ENCODE results near the gene OR8G1.

DNA sequence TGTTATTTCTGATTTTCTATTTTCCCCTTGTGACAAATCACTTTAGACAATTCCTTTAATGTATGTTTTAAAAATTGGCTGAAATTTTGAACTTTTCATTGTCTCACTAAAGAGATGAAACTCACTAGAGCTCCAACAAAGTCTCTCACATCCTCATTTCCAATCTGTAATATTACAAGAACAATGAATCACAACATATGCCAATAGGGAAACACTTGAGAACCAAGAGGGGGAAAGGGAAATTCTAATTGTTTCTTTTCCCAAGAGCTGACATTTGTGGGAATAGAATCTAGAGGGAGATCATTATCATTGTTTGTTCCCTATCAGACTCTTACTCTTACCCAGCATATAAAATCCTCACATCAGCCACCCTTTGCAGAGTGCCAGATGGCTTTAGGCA is 29.6 kb upstream of the OR8G1 start:
- TF ChIP-seq, protein P1, sequence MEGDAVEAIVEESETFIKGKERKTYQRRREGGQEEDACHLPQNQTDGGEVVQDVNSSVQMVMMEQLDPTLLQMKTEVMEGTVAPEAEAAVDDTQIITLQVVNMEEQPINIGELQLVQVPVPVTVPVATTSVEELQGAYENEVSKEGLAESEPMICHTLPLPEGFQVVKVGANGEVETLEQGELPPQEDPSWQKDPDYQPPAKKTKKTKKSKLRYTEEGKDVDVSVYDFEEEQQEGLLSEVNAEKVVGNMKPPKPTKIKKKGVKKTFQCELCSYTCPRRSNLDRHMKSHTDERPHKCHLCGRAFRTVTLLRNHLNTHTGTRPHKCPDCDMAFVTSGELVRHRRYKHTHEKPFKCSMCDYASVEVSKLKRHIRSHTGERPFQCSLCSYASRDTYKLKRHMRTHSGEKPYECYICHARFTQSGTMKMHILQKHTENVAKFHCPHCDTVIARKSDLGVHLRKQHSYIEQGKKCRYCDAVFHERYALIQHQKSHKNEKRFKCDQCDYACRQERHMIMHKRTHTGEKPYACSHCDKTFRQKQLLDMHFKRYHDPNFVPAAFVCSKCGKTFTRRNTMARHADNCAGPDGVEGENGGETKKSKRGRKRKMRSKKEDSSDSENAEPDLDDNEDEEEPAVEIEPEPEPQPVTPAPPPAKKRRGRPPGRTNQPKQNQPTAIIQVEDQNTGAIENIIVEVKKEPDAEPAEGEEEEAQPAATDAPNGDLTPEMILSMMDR (IDR thresholded peaks at IDR 0.05; ENCODE audit: low read depth, low read length): no peak
- TF ChIP-seq EZH2phosphoT487 (IDR thresholded peaks at IDR 0.05; ENCODE audit: low read depth): no peak
